Liver (tissue), 9 donors: ENCODE measurements around the gene PELI2. TPM values are rescaled to one million over a fixed set of nuclear protein-coding genes. Genes with fewer than 3 reads are reported as not detected.

ENCODE experiments used
- DNase-seq: peaks from one replicate; pipeline ENCODE4 v3.0.0-alpha.2; 2017; ENCODE audit warnings: low spot score
- H3K27ac ChIP-seq, 2 donors: one replicate each; pipeline ENCODE4 v1.7.0; 2013; ENCODE audit warnings: inconsistent platforms in 2 of 2, low read length in 2 of 2, control low read depth in 1 of 2, low read depth in 1 of 2, mild to moderate bottlenecking in 1 of 2
- H3K27me3 ChIP-seq, 4 donors: one replicate each; pipeline versions ENCODE4 v1.6.1 to v1.7.0; 2013; ENCODE audit warnings: low read length in 3 of 4, inconsistent platforms in 1 of 4, mild to moderate bottlenecking in 1 of 4, moderate library complexity in 1 of 4; ENCODE audit not compliant: control insufficient read depth in 4 of 4, insufficient read depth in 4 of 4
- H3K36me3 ChIP-seq, 4 donors: one replicate each; pipeline versions ENCODE4 v1.6.1 to v1.7.0; 2013; ENCODE audit warnings: low read length in 3 of 4, mild to moderate bottlenecking in 3 of 4, low read depth in 1 of 4, moderate library complexity in 1 of 4; ENCODE audit not compliant: control insufficient read depth in 4 of 4, insufficient read depth in 3 of 4
- H3K4me1 ChIP-seq, 4 donors: one replicate each; pipeline versions ENCODE4 v1.6.1 to v1.7.0; 2013; ENCODE audit warnings: low read length in 3 of 4, mild to moderate bottlenecking in 3 of 4, moderate library complexity in 1 of 4; ENCODE audit not compliant: control insufficient read depth in 4 of 4, insufficient read depth in 4 of 4
- H3K4me3 ChIP-seq, 3 donors: one replicate each; pipeline versions ENCODE4 v1.6.1 to v1.7.0; 2013; ENCODE audit warnings: low read length in 3 of 3, control low read depth in 1 of 3, low read depth in 1 of 3, mild to moderate bottlenecking in 1 of 3
- H3K9ac ChIP-seq, 2 donors: one replicate each; pipeline ENCODE4 v1.7.0; 2013; ENCODE audit warnings: low read length in 2 of 2, mild to moderate bottlenecking in 2 of 2, moderate library complexity in 2 of 2, control low read depth in 1 of 2, low read depth in 1 of 2
- H3K9me3 ChIP-seq, 4 donors: one replicate each; pipeline versions ENCODE4 v1.6.1 to v1.7.0; 2013; ENCODE audit warnings: low read length in 3 of 4; ENCODE audit not compliant: control insufficient read depth in 4 of 4
- EGR1 ChIP-seq, 2 donors: IDR thresholded peaks; 2 replicates each; pipeline ENCODE4 v1.6.1; 2016 to 2018; ENCODE audit warnings: antibody characterized with exemption in 2 of 2, low read depth in 2 of 2
- FOXA1 ChIP-seq: IDR thresholded peaks from 2 replicates; pipeline ENCODE4 v1.6.1; 2016; ENCODE audit warnings: antibody characterized with exemption
- FOXA2 ChIP-seq: IDR thresholded peaks from 2 replicates; pipeline ENCODE4 v1.6.1; 2016; ENCODE audit warnings: antibody characterized with exemption
- GABPA ChIP-seq, 2 donors: IDR thresholded peaks in 1 of 2; conservative IDR thresholded peaks in 1 of 2; 2 replicates each; pipeline ENCODE4 v1.6.1; 2016; ENCODE audit warnings: antibody characterized with exemption in 2 of 2, mild to moderate bottlenecking in 1 of 2, moderate library complexity in 1 of 2
- HNF4A ChIP-seq, 2 donors: conservative IDR thresholded peaks; 2 replicates each; pipeline ENCODE4 v1.6.1; 2016; ENCODE audit warnings: antibody characterized with exemption in 2 of 2, mild to moderate bottlenecking in 2 of 2
- HNF4G ChIP-seq: IDR thresholded peaks from 2 replicates; pipeline ENCODE4 v1.6.1; 2016; ENCODE audit warnings: antibody characterized with exemption
- JUND ChIP-seq, 2 donors: IDR thresholded peaks; 2 replicates each; pipeline ENCODE4 v1.6.1; 2016; ENCODE audit warnings: antibody characterized with exemption in 2 of 2
- MAX ChIP-seq: IDR thresholded peaks from 2 replicates; pipeline ENCODE4 v1.6.1; 2016; ENCODE audit warnings: antibody characterized with exemption
- NR2F2 ChIP-seq: IDR thresholded peaks from 2 replicates; pipeline ENCODE4 v1.6.1; 2016; ENCODE audit warnings: antibody characterized with exemption
- RAD21 ChIP-seq, 2 donors: IDR thresholded peaks; 2 replicates each; pipeline ENCODE4 v1.6.1; 2016; ENCODE audit warnings: antibody characterized with exemption in 2 of 2, mild to moderate bottlenecking in 2 of 2
- RXRA ChIP-seq, 2 donors: IDR thresholded peaks; 2 replicates each; pipeline ENCODE4 v1.6.1; 2017 to 2018; ENCODE audit warnings: antibody characterized with exemption in 2 of 2, mild to moderate bottlenecking in 1 of 2
- SP1 ChIP-seq: IDR thresholded peaks from 2 replicates; pipeline ENCODE4 v1.6.1; 2018; ENCODE audit warnings: antibody characterized with exemption, mild to moderate bottlenecking
- TAF1 ChIP-seq: conservative IDR thresholded peaks from 2 replicates; pipeline ENCODE4 v1.6.1; 2016; ENCODE audit warnings: antibody characterized with exemption, mild to moderate bottlenecking
- YY1 ChIP-seq: IDR thresholded peaks from 2 replicates; pipeline ENCODE4 v1.6.1; 2016; ENCODE audit warnings: antibody characterized with exemption, mild to moderate bottlenecking
- WGBS: extraction: QIAGEN DNeasy Blood & Tissue Kit; methylation state at CpG from one replicate; pipeline ENCODE4 v1.1.7; 2013; 5-methylcytosine and 5-hydroxymethylcytosine counted together
- polyA plus RNA-seq, 2 donors: library from polyadenylated mRNA; stranded (reverse) in 1 of 2; unstranded in 1 of 2; fragments of 200-250 nt in 1 of 2; fragments of >200 nt in 1 of 2; fragmentation: Nextera tagmentation in 1 of 2; extraction: Ambion mirVana in 1 of 2; gene quantifications; one replicate each; pipeline versions ENCODE4 v1.2.1 to v1.2.3, GENCODE V29; 2013 to 2015
- total RNA-seq, 2 donors: library from RNA; depleted of rRNA; stranded (reverse); fragments of >200 nt; gene quantifications; one replicate each; pipeline ENCODE4 v1.2.3, GENCODE V29; 2014
- TF ChIP-seq, protein P1 (sequence below): IDR thresholded peaks from 2 replicates; pipeline ENCODE4 v1.6.1; 2016; ENCODE audit warnings: antibody characterized with exemption
- TF ChIP-seq, protein P2 (sequence below): IDR thresholded peaks from 2 replicates; pipeline ENCODE4 v1.6.1; 2016; ENCODE audit warnings: antibody characterized with exemption, mild to moderate bottlenecking
- TF ChIP-seq, protein P3 (sequence below): fragments of 150-350 bp; IDR thresholded peaks from 2 replicates; pipeline ENCODE4 v1.5.1; 2017; ENCODE audit warnings: improper control_type of control experiment, low read depth, low read length; ENCODE audit not compliant: missing input control
- TF ChIP-seq, protein P4 (sequence below): IDR thresholded peaks from 2 replicates; pipeline ENCODE4 v1.6.1; 2016; ENCODE audit warnings: antibody characterized with exemption
- donor health status: healthy.
- donor health status: healthy.
- donor health status: healthy.
- donor health status: healthy.
- donor health status: healthy.

Gene PELI2
- total and polyA plus RNA-seq, 4 donors: 0.68 to 2.9 (median 1.2) TPM

- TF ChIP-seq HNF4A (conservative IDR thresholded peaks at IDR 0.05) (no peak), YY1 (no peak), SP1 (no peak), RXRA (IDR thresholded peaks at IDR 0.05) (no peak), EGR1 (IDR thresholded peaks at IDR 0.05; ENCODE audit: low read depth in 2 of 2) (no peak), FOXA1 (no peak), RAD21 (IDR thresholded peaks at IDR 0.05) (no peak), MAX (no peak), FOXA2 (no peak), GABPA (IDR thresholded peaks at IDR 0.05 in 1 of 2, conservative IDR thresholded peaks at IDR 0.05 in 1 of 2) (no peak), TAF1 (no peak), HNF4G (no peak), NR2F2 (no peak), JUND (IDR thresholded peaks at IDR 0.05) (no peak)
- TF ChIP-seq, protein P1, sequence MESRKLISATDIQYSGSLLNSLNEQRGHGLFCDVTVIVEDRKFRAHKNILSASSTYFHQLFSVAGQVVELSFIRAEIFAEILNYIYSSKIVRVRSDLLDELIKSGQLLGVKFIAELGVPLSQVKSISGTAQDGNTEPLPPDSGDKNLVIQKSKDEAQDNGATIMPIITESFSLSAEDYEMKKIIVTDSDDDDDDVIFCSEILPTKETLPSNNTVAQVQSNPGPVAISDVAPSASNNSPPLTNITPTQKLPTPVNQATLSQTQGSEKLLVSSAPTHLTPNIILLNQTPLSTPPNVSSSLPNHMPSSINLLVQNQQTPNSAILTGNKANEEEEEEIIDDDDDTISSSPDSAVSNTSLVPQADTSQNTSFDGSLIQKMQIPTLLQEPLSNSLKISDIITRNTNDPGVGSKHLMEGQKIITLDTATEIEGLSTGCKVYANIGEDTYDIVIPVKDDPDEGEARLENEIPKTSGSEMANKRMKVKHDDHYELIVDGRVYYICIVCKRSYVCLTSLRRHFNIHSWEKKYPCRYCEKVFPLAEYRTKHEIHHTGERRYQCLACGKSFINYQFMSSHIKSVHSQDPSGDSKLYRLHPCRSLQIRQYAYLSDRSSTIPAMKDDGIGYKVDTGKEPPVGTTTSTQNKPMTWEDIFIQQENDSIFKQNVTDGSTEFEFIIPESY: no peak
- TF ChIP-seq, protein P2, sequence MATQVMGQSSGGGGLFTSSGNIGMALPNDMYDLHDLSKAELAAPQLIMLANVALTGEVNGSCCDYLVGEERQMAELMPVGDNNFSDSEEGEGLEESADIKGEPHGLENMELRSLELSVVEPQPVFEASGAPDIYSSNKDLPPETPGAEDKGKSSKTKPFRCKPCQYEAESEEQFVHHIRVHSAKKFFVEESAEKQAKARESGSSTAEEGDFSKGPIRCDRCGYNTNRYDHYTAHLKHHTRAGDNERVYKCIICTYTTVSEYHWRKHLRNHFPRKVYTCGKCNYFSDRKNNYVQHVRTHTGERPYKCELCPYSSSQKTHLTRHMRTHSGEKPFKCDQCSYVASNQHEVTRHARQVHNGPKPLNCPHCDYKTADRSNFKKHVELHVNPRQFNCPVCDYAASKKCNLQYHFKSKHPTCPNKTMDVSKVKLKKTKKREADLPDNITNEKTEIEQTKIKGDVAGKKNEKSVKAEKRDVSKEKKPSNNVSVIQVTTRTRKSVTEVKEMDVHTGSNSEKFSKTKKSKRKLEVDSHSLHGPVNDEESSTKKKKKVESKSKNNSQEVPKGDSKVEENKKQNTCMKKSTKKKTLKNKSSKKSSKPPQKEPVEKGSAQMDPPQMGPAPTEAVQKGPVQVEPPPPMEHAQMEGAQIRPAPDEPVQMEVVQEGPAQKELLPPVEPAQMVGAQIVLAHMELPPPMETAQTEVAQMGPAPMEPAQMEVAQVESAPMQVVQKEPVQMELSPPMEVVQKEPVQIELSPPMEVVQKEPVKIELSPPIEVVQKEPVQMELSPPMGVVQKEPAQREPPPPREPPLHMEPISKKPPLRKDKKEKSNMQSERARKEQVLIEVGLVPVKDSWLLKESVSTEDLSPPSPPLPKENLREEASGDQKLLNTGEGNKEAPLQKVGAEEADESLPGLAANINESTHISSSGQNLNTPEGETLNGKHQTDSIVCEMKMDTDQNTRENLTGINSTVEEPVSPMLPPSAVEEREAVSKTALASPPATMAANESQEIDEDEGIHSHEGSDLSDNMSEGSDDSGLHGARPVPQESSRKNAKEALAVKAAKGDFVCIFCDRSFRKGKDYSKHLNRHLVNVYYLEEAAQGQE: no peak
- TF ChIP-seq, protein P3, sequence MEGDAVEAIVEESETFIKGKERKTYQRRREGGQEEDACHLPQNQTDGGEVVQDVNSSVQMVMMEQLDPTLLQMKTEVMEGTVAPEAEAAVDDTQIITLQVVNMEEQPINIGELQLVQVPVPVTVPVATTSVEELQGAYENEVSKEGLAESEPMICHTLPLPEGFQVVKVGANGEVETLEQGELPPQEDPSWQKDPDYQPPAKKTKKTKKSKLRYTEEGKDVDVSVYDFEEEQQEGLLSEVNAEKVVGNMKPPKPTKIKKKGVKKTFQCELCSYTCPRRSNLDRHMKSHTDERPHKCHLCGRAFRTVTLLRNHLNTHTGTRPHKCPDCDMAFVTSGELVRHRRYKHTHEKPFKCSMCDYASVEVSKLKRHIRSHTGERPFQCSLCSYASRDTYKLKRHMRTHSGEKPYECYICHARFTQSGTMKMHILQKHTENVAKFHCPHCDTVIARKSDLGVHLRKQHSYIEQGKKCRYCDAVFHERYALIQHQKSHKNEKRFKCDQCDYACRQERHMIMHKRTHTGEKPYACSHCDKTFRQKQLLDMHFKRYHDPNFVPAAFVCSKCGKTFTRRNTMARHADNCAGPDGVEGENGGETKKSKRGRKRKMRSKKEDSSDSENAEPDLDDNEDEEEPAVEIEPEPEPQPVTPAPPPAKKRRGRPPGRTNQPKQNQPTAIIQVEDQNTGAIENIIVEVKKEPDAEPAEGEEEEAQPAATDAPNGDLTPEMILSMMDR: no peak
- TF ChIP-seq, protein P4, sequence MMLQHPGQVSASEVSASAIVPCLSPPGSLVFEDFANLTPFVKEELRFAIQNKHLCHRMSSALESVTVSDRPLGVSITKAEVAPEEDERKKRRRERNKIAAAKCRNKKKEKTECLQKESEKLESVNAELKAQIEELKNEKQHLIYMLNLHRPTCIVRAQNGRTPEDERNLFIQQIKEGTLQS: no peak
- Histone ChIP-seq H3K4me3 (no peak overlapping the region), H3K4me1 (no peaks in the 10 kb centered on the region), H3K9ac (no peak overlapping the region), H3K27ac (no peak overlapping the region), H3K36me3 (no peaks in the 10 kb centered on the region), H3K9me3 (no peaks in the 10 kb centered on the region), H3K27me3 (no peaks in the 10 kb centered on the region)
- DNase-seq: no peak
- 91% methylated on average over 3 of the region's 3 CpGs for WGBS
Measured at GRCh38 chr14:56273155-56273554, 154.9 kb downstream of the PELI2 start.
